ENCODE data around the gene LINS1.

DNA sequence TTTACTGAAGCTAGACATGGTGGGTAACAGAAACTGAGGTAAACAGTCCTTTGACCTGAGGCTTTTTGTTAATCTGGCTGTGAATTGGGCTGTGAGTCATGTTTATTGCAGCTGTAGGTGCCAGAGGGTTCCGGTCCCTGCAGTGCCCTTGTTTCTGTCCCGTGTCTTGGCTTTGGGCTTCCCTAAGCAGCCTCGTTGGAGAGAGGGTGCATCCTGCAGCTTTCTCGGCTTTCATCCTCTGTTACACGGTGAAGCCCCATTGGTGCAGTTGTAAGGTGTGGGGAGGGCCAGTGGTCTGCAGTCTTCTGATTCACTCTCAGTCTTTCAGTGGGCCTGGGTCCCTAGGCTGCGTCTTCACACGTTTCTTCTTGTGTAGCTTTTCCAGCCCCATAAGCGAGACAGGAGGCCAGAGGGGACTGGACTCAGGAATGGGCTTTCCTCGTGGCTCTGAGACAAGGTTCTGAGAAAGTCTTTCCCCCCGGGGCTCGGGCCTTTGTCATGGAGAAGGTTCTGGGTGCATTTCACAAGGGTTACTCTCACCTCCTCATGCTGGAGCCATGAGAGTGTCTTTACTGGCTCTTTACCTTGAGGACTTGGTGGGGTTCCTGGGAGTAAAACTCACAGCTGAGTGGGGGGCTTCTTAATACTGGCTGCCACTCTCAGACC, 33.6 kb upstream of the LINS1 start:
- no peak for TF ChIP-seq ZNF274 (IDR thresholded peaks at IDR 0.05; ENCODE audit: low read depth, low read length)
- no peak for TF ChIP-seq YY1 (IDR thresholded peaks at IDR 0.05; ENCODE audit: insufficient read depth, insufficient read length)
